ENCODE results near the gene ZIC1.

The ZIC1 gene

DNA sequence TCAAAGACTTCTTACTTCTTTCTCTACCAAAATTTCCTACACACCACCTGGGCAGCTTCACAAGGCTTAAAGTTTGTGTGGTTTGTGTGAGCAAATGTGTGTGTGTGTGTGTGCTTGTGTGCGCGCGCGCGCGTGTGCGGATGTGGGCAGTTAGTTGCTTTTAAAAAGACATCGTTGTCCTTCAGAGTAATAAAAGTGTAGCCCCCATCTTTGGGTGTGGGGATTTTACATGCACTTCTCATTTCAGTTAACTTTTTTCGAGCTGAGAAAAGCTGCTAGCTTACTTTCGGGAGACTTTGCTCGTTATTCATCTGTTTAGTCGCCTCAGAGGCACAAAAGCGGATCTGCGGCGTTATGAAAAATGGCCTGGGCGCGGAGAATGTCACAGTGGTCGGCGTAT lies 38.8 kb upstream of the ZIC1 start:
- TF ChIP-seq, protein P1, sequence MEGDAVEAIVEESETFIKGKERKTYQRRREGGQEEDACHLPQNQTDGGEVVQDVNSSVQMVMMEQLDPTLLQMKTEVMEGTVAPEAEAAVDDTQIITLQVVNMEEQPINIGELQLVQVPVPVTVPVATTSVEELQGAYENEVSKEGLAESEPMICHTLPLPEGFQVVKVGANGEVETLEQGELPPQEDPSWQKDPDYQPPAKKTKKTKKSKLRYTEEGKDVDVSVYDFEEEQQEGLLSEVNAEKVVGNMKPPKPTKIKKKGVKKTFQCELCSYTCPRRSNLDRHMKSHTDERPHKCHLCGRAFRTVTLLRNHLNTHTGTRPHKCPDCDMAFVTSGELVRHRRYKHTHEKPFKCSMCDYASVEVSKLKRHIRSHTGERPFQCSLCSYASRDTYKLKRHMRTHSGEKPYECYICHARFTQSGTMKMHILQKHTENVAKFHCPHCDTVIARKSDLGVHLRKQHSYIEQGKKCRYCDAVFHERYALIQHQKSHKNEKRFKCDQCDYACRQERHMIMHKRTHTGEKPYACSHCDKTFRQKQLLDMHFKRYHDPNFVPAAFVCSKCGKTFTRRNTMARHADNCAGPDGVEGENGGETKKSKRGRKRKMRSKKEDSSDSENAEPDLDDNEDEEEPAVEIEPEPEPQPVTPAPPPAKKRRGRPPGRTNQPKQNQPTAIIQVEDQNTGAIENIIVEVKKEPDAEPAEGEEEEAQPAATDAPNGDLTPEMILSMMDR (IDR thresholded peaks at IDR 0.05; ENCODE audit: low read depth, low read length), result no peak
- H3K4me3 ChIP-seq (replicated peaks in 1 of 2; ENCODE audit: low read depth in 2 of 2, low read length in 2 of 2), result no peak overlapping the region
- DNase-seq (ENCODE audit: low read depth in 2 of 2), result no peak

DNA sequence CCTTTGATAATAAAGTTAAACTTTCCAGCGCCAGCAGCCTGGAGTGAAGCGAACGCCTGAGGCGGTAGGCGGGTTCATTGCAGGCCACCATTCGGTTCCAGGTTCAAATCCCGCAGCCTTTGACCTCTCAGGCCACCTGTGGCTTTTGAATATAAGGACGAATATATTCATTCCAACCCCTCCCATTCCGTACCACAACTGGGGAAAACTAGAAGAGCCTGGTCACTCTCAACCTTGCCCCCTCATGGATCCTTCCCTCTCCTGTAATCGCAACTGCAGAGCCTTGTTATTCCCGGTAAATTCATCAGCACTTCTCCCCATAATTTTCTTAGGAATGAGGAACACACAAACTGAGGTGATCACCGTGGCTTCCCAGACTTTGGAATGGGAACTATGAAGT lies 38.0 kb upstream of the ZIC1 start:
- TF ChIP-seq, protein P1 (IDR thresholded peaks at IDR 0.05; ENCODE audit: low read depth, low read length), result no peak
- DNase-seq (ENCODE audit: low read depth in 2 of 2), result no peak
- no peak overlapping the region for H3K4me3 ChIP-seq (replicated peaks in 1 of 2; ENCODE audit: low read depth in 2 of 2, low read length in 2 of 2)

DNA sequence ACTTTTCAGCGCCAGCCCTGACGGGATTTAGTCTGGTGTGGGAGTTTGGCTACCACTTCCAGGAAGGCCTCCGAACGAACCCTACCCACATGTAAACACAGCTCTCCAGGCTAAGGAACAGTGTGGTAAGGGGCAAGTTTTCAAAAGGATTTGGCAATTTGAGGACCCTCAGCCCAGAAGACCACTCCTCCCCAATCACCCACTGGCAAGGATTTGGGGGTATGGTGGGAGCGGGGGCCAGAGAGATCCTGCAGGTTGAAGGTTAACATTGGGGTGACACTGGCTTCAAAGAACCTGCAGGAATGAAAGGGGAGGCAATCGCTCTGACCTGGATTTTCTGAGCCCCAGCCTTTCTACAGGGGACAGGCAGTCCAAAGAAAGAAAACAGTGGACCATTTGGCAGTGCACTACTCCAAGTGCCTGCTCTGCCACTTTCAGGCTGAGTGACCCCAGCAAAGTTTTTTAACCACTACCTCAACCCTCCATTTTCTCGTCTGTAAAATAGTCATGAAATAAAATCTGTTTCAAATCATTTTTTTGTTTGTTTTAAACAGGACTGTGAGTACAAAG lies 37.3 kb upstream of the ZIC1 start:
- TF ChIP-seq, protein P1 (IDR thresholded peaks at IDR 0.05; ENCODE audit: low read depth, low read length), result no peak
- H3K4me3 ChIP-seq (replicated peaks in 1 of 2; ENCODE audit: low read depth in 2 of 2, low read length in 2 of 2), result no peak overlapping the region
- DNase-seq (ENCODE audit: low read depth in 2 of 2), result no peak

DNA sequence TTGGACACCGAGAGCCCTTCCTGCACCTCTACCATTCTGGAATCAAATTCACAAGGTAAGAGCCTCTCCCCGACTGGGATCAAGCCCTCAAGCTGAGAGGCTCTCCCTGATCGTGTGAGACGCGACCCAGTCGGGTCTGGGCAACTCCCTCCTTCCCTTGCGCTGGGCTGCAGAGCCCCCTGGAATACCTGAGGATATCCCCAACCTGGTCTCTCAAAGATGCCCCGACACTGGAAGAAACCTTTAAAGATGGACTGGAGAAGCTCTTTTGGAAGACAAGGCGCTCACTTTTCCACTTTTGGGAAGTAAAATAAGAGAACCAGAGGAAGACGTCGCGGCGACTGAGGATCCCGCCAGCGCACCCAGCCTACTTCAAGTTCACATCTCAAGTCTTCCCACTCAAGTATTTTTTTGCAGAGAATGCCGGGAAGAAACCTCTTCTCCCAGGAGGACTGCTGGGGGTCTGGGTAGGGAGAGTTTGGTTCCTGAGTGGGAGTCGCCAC lies 36.6 kb upstream of the ZIC1 start:
- TF ChIP-seq, protein P1 (IDR thresholded peaks at IDR 0.05; ENCODE audit: low read depth, low read length), result no peak

DNA sequence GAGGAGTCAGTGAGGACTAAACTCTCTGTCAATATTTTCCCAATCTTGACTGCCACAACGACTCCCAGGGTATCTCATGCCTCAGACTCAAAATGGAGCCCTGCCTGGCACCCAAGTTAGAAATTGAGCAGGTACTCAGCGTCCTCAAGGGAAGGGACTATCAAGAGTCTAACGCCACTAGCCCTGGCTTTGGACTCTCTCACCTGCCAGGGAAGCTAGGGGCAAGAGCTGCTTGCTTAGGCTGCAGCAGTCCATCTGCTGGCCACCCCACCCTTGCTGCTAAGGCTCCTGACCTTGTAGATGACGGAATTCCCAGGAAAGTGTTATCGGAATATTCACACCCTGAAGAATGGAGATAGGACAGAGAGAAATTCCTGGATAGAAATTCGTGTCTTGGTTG lies 35.9 kb upstream of the ZIC1 start:
- no peak for DNase-seq (ENCODE audit: low read depth in 2 of 2)
- H3K4me3 ChIP-seq (replicated peaks in 1 of 2; ENCODE audit: low read depth in 2 of 2, low read length in 2 of 2), result no peak overlapping the region
- TF ChIP-seq, protein P1 (IDR thresholded peaks at IDR 0.05; ENCODE audit: low read depth, low read length), result no peak

More for the DNA sequence above, 36.6 kb upstream of the ZIC1 start:
- no peak overlapping the region for H3K4me3 ChIP-seq (replicated peaks in 1 of 2; ENCODE audit: low read depth in 2 of 2, low read length in 2 of 2)
- DNase-seq (ENCODE audit: low read depth in 2 of 2), result no peak

DNA sequence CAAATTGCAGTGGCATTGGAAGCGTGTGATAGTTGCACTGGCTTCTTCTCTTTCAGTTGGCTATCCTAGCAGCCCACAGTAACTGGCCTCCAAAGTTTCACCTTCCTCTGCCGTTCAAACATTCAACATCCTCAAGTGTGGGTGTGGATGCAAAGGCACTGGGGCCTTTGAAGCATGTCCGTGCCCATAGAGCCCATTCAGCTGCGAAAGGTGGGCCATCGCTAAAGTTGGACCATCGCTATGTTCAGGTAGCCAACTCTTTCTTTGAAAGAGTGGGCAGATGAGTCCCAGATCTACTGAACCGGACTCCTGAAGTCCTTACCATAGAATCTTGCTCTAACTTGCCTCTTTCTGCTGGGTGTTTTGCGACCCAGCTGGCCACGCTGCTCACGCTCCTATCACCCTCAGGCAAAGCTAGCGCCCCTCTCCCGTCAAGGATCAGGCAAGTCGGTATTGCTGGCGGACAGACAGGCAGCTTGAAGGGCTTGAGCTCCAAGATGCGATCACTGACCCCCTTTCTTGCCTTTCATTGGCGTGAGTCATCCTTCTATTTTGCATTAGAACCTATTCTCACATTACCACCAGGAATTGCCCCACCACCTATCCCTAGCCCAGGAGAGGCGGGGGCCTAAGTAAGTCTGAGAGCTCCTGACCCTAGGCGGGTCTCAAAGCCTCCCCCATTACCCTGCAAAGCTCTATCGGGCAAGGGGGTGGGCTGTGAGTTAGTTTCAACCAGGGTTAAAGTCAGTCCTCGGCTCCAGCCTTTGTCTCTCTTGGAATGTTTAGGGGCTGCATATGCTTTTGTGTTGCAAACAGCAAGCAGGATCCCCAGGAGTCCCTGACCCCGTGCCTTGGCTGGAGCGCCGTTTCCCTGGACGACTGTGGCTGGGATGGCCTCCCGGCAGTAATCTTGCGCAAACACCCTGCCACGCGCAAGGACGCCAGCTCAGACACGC lies 31.5 kb upstream of the ZIC1 start:
- no peak overlapping the region for H3K4me3 ChIP-seq (replicated peaks in 1 of 2; ENCODE audit: low read depth in 2 of 2, low read length in 2 of 2)
- TF ChIP-seq, protein P1 (IDR thresholded peaks at IDR 0.05; ENCODE audit: low read depth, low read length), result no peak
- DNase-seq (ENCODE audit: low read depth in 2 of 2), result no peak
